H9 (cell line): ENCODE measurements around the gene GLMP. TPM values are rescaled to one million over a fixed set of nuclear protein-coding genes. Genes with fewer than 3 reads are reported as not detected.
A peak's percentile ranks its signal among the peaks of the same experiment; 100 is the strongest.

Source experiments
- DNase-seq: peaks from one replicate; pipeline ENCODE4 v3.0.0-alpha.2; 2017
- H2AFZ ChIP-seq: one replicate; pipeline ENCODE4 v1.6.1; 2013; ENCODE audit warnings: mild to moderate bottlenecking, low read length, control low read depth, moderate library complexity
- H2AK5ac ChIP-seq: 2 replicates; pipeline ENCODE4 v1.6.1; 2013; ENCODE audit warnings: low read length, control low read depth, mixed read lengths; ENCODE audit not compliant: insufficient read length
- H2BK120ac ChIP-seq: one replicate; pipeline ENCODE4 v1.6.1; 2013; ENCODE audit warnings: low read depth, mild to moderate bottlenecking, low read length, control low read depth, inconsistent platforms; ENCODE audit not compliant: poor library complexity, severe bottlenecking
- H2BK12ac ChIP-seq: 2 replicates; pipeline ENCODE4 v1.6.1; 2013; ENCODE audit warnings: low read length, control low read depth, mixed read lengths, low read depth; ENCODE audit not compliant: insufficient read length
- H2BK15ac ChIP-seq: 2 replicates; pipeline ENCODE4 v1.6.1; 2013; ENCODE audit warnings: low read depth, low read length, control low read depth
- H2BK20ac ChIP-seq: one replicate; pipeline ENCODE4 v1.6.1; 2013; ENCODE audit warnings: low read depth, mild to moderate bottlenecking, low read length, control low read depth, inconsistent platforms; ENCODE audit not compliant: poor library complexity, severe bottlenecking
- H2BK5ac ChIP-seq: 2 replicates; pipeline ENCODE4 v1.6.1; 2013; ENCODE audit warnings: low read length, control low read depth, mixed read lengths; ENCODE audit not compliant: insufficient read length
- H3K14ac ChIP-seq: 2 replicates; pipeline ENCODE4 v1.6.1; 2013; ENCODE audit warnings: low read length, control low read depth; ENCODE audit not compliant: insufficient read depth
- H3K18ac ChIP-seq: 2 replicates; pipeline ENCODE4 v1.6.1; 2013; ENCODE audit warnings: low read depth, mild to moderate bottlenecking, mixed read lengths, low read length, control low read depth; ENCODE audit not compliant: insufficient read length
- H3K23ac ChIP-seq: 2 replicates; pipeline ENCODE4 v1.6.1; 2013; ENCODE audit warnings: low read length, control low read depth, mixed read lengths, low read depth; ENCODE audit not compliant: insufficient read length
- H3K23me2 ChIP-seq: 2 replicates; pipeline ENCODE4 v1.6.1; 2013; ENCODE audit warnings: low read depth, mild to moderate bottlenecking, mixed read lengths, low read length, control low read depth; ENCODE audit not compliant: insufficient read length, poor library complexity, severe bottlenecking
- H3K27ac ChIP-seq: 2 replicates; pipeline ENCODE4 v1.5.1; 2013; ENCODE audit warnings: low read length, control low read depth, mixed read lengths, low read depth; ENCODE audit not compliant: insufficient read length
- H3K27me3 ChIP-seq: 2 replicates; pipeline ENCODE4 v1.6.1; 2013; ENCODE audit warnings: low read length, control low read depth, inconsistent platforms; ENCODE audit not compliant: insufficient read depth
- H3K4ac ChIP-seq: 2 replicates; pipeline ENCODE4 v1.6.1; 2013; ENCODE audit warnings: low read depth, mild to moderate bottlenecking, control low read depth, inconsistent platforms, low read length, moderate library complexity
- H3K4me1 ChIP-seq: 2 replicates; pipeline ENCODE4 v1.6.1; 2013; ENCODE audit warnings: low read length, control low read depth, inconsistent platforms; ENCODE audit not compliant: insufficient read depth
- H3K4me2 ChIP-seq: 2 replicates; pipeline ENCODE4 v1.6.1; 2013; ENCODE audit warnings: low read length, control low read depth, mixed read lengths; ENCODE audit not compliant: insufficient read length, insufficient read depth
- H3K56ac ChIP-seq: 2 replicates; pipeline ENCODE4 v1.6.1; 2013; ENCODE audit warnings: low read depth, mild to moderate bottlenecking, mixed read lengths, low read length, control low read depth; ENCODE audit not compliant: insufficient read length
- H3K79me1 ChIP-seq: 2 replicates; pipeline ENCODE4 v1.6.1; 2013; ENCODE audit warnings: low read depth, mild to moderate bottlenecking, moderate library complexity, low read length, control low read depth, inconsistent platforms; ENCODE audit not compliant: insufficient read depth, poor library complexity, severe bottlenecking
- H3K79me2 ChIP-seq: 2 replicates; pipeline ENCODE4 v1.6.1; 2013; ENCODE audit warnings: low read length, control low read depth, inconsistent platforms; ENCODE audit not compliant: insufficient read depth
- H3K9ac ChIP-seq: 2 replicates; pipeline ENCODE4 v1.6.1; 2013; ENCODE audit warnings: low read length, control low read depth, mixed read lengths; ENCODE audit not compliant: insufficient read length; ENCODE audit errors: extremely low read depth
- H3K9me3 ChIP-seq: one replicate; pipeline ENCODE4 v1.6.1; 2013; ENCODE audit warnings: low read depth, low read length, inconsistent platforms; ENCODE audit not compliant: control insufficient read depth
- H3T11ph ChIP-seq: one replicate; pipeline ENCODE4 v1.6.1; 2013; ENCODE audit warnings: mild to moderate bottlenecking, low read length, control low read depth, inconsistent platforms
- H4K20me1 ChIP-seq: one replicate; pipeline ENCODE4 v1.6.1; 2013; ENCODE audit not compliant: control insufficient read depth, insufficient read length, insufficient read depth
- H4K5ac ChIP-seq: 2 replicates; pipeline ENCODE4 v1.6.1; 2013; ENCODE audit warnings: low read depth, mild to moderate bottlenecking, mixed read lengths, low read length, control low read depth; ENCODE audit not compliant: insufficient read length
- H4K8ac ChIP-seq: replicated peaks from 2 replicates; pipeline ENCODE4 v1.6.1; 2013; ENCODE audit warnings: low read length, control low read depth, mixed read lengths, low read depth; ENCODE audit not compliant: insufficient read length
- H4K91ac ChIP-seq: 2 replicates; pipeline ENCODE4 v1.6.1; 2013; ENCODE audit warnings: low read depth, mild to moderate bottlenecking, moderate library complexity, mixed read lengths, low read length, control low read depth; ENCODE audit not compliant: insufficient read length
- H3K27ac Mint-ChIP-seq, 3 experiments: 2 replicates in 2 of 3; 3 replicates in 1 of 3; pipeline ENCODE4 v1.8.0; 2020 to 2021; ENCODE audit warnings: mixed read lengths in 3 of 3, mild to moderate bottlenecking in 1 of 3, moderate library complexity in 1 of 3
- H3K27me3 Mint-ChIP-seq: 2 replicates; pipeline ENCODE4 v1.8.0; 2021; ENCODE audit warnings: low read depth, mild to moderate bottlenecking, moderate library complexity, mixed read lengths
- H3K36me3 Mint-ChIP-seq, 3 experiments: 2 replicates in 2 of 3; 3 replicates in 1 of 3; pipeline ENCODE4 v1.8.0; 2020 to 2021; ENCODE audit warnings: low read depth in 3 of 3, mixed read lengths in 3 of 3; ENCODE audit not compliant: insufficient read depth in 1 of 3
- H3K4me1 Mint-ChIP-seq, 2 experiments: 2 replicates each; pipeline ENCODE4 v1.8.0; 2020; ENCODE audit warnings: mixed read lengths in 2 of 2
- H3K4me3 Mint-ChIP-seq, 2 experiments: 2 replicates in 1 of 2; 3 replicates in 1 of 2; pipeline ENCODE4 v1.8.0; 2020 to 2021; ENCODE audit warnings: mild to moderate bottlenecking in 2 of 2, mixed read lengths in 2 of 2, moderate library complexity in 1 of 2
- H3K9me3 Mint-ChIP-seq, 2 experiments: 2 replicates in 1 of 2; 3 replicates in 1 of 2; pipeline ENCODE4 v1.8.0; 2020; ENCODE audit warnings: mild to moderate bottlenecking in 2 of 2, mixed read lengths in 2 of 2, moderate library complexity in 1 of 2
- WGBS: extraction: QIAGEN DNeasy Blood & Tissue Kit; methylation state at CpG from one replicate; pipeline ENCODE4 v1.1.7; 2013; ENCODE audit warnings: missing lambda C conversion rate, low lambda C conversion rate, mixed read lengths; ENCODE audit not compliant: insufficient read length; ENCODE audit errors: extremely low coverage; 5-methylcytosine and 5-hydroxymethylcytosine counted together
- total RNA-seq: library from RNA; stranded (reverse); gene quantifications from 2 replicates; pipeline ENCODE4 v1.2.1, GENCODE V29; 2021
- TF ChIP-seq, protein P1 (sequence below): fragments of 200-600 bp; sonication (generic); conservative IDR thresholded peaks from 3 replicates; pipeline ENCODE4 v1.8.0; 2021; ENCODE audit warnings: antibody characterized with exemption, mild to moderate bottlenecking

Gene GLMP
- total RNA-seq, 1 experiment from 2014 or later: 49.2 TPM

GRCh38 chr1:156283521-156283920 is 12.0 kb downstream of the GLMP start:
- H3K9me3 Mint-ChIP-seq: no peaks in the 10 kb centered on the region
- Histone ChIP-seq H3K14ac (no peak overlapping the region), H2AK5ac (no peak overlapping the region), H3K4me2 (peak overlapping the region; percentile 93), H2BK5ac (no peak overlapping the region), H3K4ac (no peak overlapping the region), H3K23me2 (peaks cover 12% of the 10 kb centered on the region), H3K56ac (no peak overlapping the region), H4K5ac (peak overlapping the region; percentile 31), H3T11ph (no peak overlapping the region), H2BK20ac (no peak overlapping the region), H3K27ac (no peak overlapping the region), H3K9ac (peak overlapping the region; percentile 90), H3K18ac (no peak overlapping the region), H3K79me1 (peaks cover 5% of the 10 kb centered on the region), H4K8ac (no peak overlapping the region), H3K4me1 (no peaks in the 10 kb centered on the region), H4K20me1 (no peaks in the 10 kb centered on the region), H2BK15ac (no peak overlapping the region), H4K91ac (no peak overlapping the region), H3K79me2 (peaks cover 22% of the 10 kb centered on the region), H3K27me3 (no peaks in the 10 kb centered on the region), H2BK120ac (no peak overlapping the region), H2BK12ac (no peak overlapping the region), H3K23ac (no peak overlapping the region), H2AFZ (no peak overlapping the region), H3K9me3 (no peaks in the 10 kb centered on the region)
- TF ChIP-seq, protein P1, sequence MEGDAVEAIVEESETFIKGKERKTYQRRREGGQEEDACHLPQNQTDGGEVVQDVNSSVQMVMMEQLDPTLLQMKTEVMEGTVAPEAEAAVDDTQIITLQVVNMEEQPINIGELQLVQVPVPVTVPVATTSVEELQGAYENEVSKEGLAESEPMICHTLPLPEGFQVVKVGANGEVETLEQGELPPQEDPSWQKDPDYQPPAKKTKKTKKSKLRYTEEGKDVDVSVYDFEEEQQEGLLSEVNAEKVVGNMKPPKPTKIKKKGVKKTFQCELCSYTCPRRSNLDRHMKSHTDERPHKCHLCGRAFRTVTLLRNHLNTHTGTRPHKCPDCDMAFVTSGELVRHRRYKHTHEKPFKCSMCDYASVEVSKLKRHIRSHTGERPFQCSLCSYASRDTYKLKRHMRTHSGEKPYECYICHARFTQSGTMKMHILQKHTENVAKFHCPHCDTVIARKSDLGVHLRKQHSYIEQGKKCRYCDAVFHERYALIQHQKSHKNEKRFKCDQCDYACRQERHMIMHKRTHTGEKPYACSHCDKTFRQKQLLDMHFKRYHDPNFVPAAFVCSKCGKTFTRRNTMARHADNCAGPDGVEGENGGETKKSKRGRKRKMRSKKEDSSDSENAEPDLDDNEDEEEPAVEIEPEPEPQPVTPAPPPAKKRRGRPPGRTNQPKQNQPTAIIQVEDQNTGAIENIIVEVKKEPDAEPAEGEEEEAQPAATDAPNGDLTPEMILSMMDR: no peak
- DNase-seq: no peak
- peaks cover 4 to 11% (median 5%) of the 10 kb centered on the region in 3 experiments; a peak in 6 of 7 replicates for H3K36me3 Mint-ChIP-seq
- peak overlapping the region; percentile 97 to 98 for H3K4me3 Mint-ChIP-seq
- H3K4me1 Mint-ChIP-seq: peaks cover 24 to 29% of the 10 kb centered on the region in 2 experiments
- no CpG with 5 or more reads among the region's 1 CpG for WGBS
- H3K27me3 Mint-ChIP-seq: no peaks in the 10 kb centered on the region; the same call in 1 of the 2 replicates
- peak overlapping the region; percentile 44 to 90 (median 65); a peak in 6 of 7 replicates for H3K27ac Mint-ChIP-seq
